ENCODE results near the gene TMBIM1.

Gene TMBIM1

GRCh38 chr2:218230882-218231281 is 61.4 kb downstream of the TMBIM1 start:
- no peak for TF ChIP-seq ZFX (IDR thresholded peaks at IDR 0.05; ENCODE audit: borderline replicate concordance)
- TF ChIP-seq, protein P1, sequence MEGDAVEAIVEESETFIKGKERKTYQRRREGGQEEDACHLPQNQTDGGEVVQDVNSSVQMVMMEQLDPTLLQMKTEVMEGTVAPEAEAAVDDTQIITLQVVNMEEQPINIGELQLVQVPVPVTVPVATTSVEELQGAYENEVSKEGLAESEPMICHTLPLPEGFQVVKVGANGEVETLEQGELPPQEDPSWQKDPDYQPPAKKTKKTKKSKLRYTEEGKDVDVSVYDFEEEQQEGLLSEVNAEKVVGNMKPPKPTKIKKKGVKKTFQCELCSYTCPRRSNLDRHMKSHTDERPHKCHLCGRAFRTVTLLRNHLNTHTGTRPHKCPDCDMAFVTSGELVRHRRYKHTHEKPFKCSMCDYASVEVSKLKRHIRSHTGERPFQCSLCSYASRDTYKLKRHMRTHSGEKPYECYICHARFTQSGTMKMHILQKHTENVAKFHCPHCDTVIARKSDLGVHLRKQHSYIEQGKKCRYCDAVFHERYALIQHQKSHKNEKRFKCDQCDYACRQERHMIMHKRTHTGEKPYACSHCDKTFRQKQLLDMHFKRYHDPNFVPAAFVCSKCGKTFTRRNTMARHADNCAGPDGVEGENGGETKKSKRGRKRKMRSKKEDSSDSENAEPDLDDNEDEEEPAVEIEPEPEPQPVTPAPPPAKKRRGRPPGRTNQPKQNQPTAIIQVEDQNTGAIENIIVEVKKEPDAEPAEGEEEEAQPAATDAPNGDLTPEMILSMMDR (IDR thresholded peaks at IDR 0.05) = peak; percentile 33
- 0 out of 2 replicates have a peak overlapping the region, but pooled peaks have one; percentile 36 for H3K27ac ChIP-seq

GRCh38 chr2:218229851-218230250 is 62.5 kb downstream of the TMBIM1 start:
- TF ChIP-seq, protein P1 (IDR thresholded peaks at IDR 0.05) = no peak
- no peak for TF ChIP-seq ZFX (IDR thresholded peaks at IDR 0.05; ENCODE audit: borderline replicate concordance)
- peak overlapping the region; percentile 36 for H3K27ac ChIP-seq

DNA sequence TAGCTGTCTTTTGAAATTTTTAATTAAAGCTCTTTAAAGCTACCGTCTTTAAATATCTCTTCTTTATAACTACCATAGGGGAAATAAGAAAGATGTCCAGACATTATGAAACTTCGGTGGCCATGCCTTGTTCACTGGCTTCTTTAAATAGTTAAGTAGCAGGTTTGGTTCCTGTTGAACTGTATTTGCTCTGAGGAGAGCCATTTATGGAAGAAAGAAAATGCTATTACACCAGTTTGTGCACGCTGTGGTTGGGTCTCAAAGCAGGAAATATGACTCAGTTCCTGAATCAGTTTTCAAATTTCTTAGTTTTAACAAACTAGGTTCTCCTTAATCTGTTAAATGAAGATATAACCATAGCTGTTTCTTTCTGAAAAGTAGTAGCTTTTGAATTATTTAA is 63.1 kb downstream of the TMBIM1 start:
- TF ChIP-seq, protein P1 (IDR thresholded peaks at IDR 0.05) = no peak
- TF ChIP-seq ZFX (IDR thresholded peaks at IDR 0.05; ENCODE audit: borderline replicate concordance) = no peak
- H3K27ac ChIP-seq = peak overlapping the region; percentile 36

DNA sequence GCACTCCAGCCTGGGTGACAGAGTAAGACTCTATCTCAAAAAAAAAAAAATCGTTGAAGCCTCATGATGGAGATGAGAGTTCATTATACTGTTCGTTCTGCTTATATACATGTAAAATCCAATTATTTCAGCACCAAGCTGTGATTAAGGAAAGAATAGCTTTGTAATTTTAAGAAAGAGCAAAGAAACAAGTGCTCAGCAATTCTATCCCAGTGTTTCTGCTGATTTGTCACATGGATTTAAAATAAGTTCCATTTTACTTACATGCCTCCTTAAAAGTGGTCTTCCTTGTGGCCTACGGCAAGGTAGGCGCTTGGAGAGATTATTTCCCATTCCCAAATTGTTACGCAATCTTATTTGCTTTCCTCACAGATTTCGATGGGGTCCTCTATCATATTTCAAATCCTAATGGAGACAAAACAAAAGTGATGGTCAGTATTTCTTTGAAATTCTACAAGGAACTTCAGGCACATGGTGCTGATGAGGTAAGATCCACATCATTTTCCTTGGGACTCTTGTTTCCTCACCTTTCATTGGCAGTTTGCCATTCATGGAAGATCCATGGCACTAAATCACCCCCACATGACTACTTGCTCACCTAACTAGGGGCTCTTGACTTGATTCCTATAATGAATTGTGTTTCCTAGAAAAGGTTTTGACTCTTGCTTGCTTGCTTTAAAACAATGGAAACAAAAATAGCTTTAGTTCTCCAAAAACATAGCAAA is 63.8 kb downstream of the TMBIM1 start:
- no peak overlapping the region for H3K27ac ChIP-seq

DNA sequence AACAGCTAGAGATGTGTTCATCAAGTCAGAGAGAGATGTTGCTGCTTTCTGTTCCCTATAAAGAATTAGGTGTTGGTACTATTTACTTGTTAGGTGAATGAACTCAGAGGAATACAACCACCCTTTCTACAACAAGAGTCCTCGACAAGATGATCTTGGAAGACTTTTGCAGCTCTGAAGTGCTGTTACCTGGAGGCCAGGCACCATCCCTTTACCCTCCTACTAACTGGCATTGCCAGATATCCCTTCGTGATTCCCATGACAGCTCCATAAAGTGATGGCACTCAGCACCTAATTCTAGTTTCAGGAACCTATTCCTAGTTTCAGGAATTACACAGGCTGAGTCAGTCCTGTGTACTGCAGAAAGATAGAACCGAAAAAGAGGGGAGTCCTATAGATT is 65.4 kb downstream of the TMBIM1 start:
- TF ChIP-seq, protein P1 (IDR thresholded peaks at IDR 0.05) = no peak
- TF ChIP-seq ZFX (IDR thresholded peaks at IDR 0.05; ENCODE audit: borderline replicate concordance) = no peak
- no peak overlapping the region for H3K27ac ChIP-seq

More for the DNA sequence above, 63.8 kb downstream of the TMBIM1 start:
- TF ChIP-seq ZFX (IDR thresholded peaks at IDR 0.05; ENCODE audit: borderline replicate concordance) = no peak
- TF ChIP-seq, protein P1 (IDR thresholded peaks at IDR 0.05) = no peak

Data from 22Rv1 (cell line).